GM18861 (cell line): ENCODE measurements around the gene KNCN.

ENCODE experiments used
- ATAC-seq: cut with Tn5 transposase; IDR thresholded peaks from one replicate; pipeline ENCODE4 v1.9.1; 2021; ENCODE audit not compliant: unreplicated experiment

KNCN gene

DNA sequence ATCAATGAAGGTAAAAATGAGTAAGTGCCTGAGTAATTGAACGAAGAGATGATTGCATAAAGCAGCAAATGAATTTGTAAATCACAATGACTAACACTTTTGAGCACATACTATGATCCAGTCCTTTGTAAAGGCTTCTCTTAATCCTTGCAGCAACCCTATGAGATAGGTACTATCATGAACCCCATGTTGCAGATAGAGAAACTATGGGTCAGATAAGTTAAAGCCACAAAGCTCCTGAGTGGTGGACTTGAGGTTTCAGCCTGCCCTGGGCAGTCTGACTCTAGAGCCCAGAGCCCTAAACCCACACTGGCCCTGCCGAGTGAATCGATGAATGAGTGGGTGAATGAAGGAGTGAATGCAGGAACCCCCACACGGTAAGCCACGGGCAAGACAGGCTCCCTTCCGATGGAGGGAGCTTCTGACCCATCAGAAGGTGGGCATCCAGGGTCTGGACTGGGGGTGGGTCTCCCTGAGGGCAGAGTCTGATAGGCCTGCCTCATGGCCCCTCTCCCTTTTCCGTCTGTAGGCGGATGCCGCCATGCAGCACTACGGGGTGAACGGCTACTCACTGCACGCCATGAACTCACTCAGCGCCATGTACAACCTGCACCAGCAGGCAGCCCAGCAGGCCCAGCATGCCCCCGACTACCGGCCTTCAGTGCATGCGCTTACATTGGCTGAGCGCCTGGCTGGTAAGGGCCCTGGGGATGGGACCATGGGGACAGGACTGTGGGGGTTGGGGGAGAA, 44.8 kb downstream of the KNCN start:
- ATAC-seq = no peak

DNA sequence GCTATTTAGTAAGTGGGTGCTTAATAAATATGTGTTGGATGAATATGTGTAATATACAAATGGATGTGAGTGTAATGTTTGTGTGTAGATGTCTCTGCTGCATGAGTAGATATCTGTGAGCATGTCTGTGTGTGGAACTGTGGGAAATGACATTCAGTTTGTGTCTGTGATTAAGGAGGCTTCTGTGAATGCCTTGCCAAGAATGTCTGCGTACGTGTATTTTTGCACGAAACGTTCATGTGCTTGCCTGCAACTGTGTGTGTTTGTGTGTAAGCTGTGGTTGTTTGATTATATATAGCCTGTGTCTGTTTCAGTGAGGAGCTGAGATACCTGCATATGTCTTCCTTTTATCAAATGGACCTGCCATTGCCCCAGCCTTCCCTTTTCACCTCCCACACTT, 48.0 kb downstream of the KNCN start:
- no peak for ATAC-seq

DNA sequence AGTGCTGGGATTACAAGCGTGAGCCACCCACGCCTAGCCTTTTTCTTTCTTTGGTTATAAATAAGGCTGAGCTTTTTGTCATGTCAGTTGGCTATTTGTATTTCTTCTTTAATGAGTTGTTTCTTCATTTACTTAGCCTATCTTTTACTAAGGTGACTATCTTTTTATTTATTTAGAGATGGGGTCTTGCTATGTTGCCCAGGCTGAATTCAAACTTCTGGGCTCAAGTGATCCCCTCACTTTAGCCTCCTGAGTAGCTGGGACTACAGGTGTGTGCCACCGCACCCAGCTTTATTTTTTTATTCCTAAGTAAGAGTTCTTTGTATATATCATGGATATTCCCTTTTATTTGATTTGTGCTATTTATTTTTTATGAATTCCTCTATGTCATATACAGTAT, 49.9 kb downstream of the KNCN start:
- no peak for ATAC-seq

DNA sequence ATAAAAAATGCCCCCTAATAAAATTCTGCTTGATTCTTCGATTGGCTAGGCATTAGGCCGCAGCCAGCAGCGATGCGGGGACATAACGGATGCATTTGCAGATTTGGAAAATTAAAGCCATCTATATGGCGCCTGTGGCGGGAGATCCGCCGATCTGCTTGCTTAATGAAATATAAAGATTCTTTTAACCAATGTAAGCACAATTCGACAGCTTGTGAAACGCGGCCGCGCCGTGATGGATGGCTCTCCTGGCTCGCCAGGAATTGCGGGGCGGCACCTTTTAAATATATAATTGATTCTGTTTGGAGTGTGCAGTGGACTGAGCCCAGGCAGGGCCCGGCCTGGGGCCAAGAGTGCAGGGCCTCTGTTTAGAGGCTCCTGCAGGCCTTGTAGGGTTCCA, 53.8 kb downstream of the KNCN start:
- no peak for ATAC-seq

DNA sequence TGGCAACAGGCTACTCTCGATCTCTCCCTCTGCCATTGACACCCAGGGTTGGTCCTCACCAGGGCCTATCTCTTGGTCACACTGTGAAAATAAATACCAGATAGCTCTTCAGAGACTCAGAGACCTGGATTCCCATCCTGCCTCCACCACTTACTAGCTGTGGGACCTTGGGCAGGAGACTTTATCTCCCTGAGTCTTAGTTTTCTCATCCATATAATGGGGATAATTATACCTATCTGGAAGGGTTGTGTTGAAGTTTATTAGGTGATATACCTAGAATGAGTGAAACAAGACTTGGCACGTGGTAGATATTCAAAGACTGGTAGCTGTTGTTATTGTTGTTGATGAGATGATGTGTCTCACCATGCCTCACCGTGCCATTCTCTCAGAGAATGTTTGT, 54.4 kb downstream of the KNCN start:
- no peak for ATAC-seq

DNA sequence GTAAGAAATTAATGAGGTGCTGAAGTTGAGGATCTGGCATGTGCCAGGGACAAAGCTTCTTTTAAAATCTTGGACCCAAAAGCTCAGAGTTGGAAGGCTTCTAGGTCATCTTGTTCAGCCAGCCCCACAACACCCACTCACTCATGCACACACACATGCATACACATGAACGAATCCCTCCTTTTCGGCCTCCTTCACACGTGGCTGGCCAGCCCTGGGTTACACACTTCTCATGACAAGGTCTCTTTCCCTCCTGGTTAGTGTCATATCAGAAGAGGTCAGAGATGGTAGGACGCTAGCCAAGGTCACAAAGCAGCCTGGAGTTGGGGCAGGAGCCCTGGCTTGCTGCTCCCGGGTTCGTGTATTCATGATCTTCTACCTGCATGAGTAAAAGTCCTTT, 54.9 kb downstream of the KNCN start:
- no peak for ATAC-seq

DNA sequence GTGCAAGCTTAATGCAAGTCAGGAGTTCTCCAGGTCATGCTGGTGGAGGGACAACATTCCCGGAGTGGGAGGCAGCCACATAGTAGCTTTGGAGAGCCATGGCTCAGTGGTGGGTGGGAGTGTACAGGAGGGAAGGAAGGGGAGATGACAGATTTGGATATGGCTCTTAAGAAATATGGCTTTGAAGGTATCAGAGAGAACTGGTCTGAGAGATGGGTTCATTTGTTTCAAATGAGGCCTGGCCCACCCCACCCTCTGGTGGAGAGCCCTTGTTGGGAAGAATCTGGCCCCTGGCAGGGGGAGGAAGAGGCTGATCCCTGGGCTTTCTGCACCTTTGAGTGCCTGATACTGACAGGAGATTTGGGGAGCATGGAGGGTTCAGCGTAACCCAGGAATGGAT, 55.7 kb downstream of the KNCN start:
- ATAC-seq = no peak
